ENCODE results near the gene DOP1A. TPM values are rescaled to one million over a fixed set of nuclear protein-coding genes. Genes with fewer than 3 reads are reported as not detected.

DOP1A gene
- total and polyA plus RNA-seq, 2 of the 13 experiments (the other 11 are each of a cell fraction or from before 2014, with no cell fraction given) = 5.2 to 16.7 TPM

DNA sequence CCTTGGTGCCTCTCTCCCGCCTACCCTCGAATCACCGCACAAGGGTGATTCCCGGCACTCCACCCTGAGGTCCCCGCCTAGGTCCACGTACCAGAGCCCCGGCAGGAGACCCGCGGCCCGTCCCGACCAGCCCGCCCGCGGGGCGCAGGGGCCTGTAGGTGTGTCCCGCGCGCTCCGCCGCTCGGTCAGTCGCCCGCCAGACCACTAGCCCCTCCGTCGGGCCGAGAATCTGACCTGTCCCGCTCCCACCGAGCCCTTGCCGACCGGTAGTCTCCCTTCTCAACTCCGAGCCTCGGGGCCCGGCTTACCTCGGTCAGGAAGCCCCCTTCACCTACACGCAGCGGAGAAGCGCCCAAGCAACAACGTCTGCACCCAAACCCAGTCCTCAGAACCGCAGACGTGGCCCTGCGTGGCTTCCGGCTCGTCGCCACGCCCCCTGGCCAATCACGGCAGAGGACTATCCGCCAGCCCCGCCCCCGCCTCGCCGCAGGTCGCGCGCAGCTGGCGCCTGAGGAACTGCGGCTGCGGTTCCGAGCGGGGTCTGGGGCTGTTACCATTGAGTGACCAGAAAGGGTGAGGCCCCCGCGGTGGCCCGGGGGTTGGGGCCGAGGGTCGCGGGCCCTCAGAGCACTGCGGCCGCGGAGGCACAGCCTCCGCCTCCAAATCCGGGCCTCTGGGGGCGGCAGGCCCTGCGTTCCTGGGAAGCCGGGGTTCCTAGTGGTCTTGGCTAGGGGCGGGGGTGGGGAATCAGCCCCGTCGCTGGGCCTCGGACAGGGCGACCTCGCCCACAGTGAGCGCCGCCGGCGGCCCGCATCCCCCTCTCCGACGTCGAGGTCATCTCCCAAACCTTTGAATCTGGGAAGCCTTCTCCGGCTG, 125.6 kb downstream of the DOP1A start, which contains the start of the genes PGM3 and RWDD2A (continued):
- peak; percentile 31 for TF ChIP-seq ZNF800 (CRISPR knock-in tag; IDR thresholded peaks at IDR 0.05)
- peak; percentile 78; the same call in 1 of the 2 replicates for TF ChIP-seq ZNF264 (CRISPR knock-in tag; IDR thresholded peaks at IDR 0.05)
- TF ChIP-seq, protein P1, sequence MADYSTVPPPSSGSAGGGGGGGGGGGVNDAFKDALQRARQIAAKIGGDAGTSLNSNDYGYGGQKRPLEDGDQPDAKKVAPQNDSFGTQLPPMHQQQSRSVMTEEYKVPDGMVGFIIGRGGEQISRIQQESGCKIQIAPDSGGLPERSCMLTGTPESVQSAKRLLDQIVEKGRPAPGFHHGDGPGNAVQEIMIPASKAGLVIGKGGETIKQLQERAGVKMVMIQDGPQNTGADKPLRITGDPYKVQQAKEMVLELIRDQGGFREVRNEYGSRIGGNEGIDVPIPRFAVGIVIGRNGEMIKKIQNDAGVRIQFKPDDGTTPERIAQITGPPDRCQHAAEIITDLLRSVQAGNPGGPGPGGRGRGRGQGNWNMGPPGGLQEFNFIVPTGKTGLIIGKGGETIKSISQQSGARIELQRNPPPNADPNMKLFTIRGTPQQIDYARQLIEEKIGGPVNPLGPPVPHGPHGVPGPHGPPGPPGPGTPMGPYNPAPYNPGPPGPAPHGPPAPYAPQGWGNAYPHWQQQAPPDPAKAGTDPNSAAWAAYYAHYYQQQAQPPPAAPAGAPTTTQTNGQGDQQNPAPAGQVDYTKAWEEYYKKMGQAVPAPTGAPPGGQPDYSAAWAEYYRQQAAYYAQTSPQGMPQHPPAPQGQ (CRISPR knock-in tag; IDR thresholded peaks at IDR 0.05; ENCODE audit: borderline replicate concordance) = no peak; the same call in 1 of the 2 replicates
- peak; percentile 95 for TF ChIP-seq ZFY (CRISPR knock-in tag; IDR thresholded peaks at IDR 0.05)
- TF ChIP-seq, protein P2, sequence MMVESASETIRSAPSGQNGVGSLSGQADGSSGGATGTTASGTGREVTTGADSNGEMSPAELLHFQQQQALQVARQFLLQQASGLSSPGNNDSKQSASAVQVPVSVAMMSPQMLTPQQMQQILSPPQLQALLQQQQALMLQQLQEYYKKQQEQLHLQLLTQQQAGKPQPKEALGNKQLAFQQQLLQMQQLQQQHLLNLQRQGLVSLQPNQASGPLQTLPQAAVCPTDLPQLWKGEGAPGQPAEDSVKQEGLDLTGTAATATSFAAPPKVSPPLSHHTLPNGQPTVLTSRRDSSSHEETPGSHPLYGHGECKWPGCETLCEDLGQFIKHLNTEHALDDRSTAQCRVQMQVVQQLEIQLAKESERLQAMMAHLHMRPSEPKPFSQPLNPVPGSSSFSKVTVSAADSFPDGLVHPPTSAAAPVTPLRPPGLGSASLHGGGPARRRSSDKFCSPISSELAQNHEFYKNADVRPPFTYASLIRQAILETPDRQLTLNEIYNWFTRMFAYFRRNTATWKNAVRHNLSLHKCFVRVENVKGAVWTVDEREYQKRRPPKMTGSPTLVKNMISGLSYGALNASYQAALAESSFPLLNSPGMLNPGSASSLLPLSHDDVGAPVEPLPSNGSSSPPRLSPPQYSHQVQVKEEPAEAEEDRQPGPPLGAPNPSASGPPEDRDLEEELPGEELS (CRISPR knock-in tag; IDR thresholded peaks at IDR 0.05) = peak; percentile 53
- no peak for TF ChIP-seq MIER2 (CRISPR knock-in tag; IDR thresholded peaks at IDR 0.05)
- peak; percentile 93 for TF ChIP-seq DMAP1 (CRISPR knock-in tag; IDR thresholded peaks at IDR 0.05)
- TF ChIP-seq, protein P3, sequence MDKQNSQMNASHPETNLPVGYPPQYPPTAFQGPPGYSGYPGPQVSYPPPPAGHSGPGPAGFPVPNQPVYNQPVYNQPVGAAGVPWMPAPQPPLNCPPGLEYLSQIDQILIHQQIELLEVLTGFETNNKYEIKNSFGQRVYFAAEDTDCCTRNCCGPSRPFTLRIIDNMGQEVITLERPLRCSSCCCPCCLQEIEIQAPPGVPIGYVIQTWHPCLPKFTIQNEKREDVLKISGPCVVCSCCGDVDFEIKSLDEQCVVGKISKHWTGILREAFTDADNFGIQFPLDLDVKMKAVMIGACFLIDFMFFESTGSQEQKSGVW (CRISPR knock-in tag; IDR thresholded peaks at IDR 0.05; ENCODE audit: borderline replicate concordance) = no peak
- no peak for TF ChIP-seq U2AF1 (optimal IDR thresholded peaks at IDR 0.05; ENCODE audit: low read depth, low read length)
- peak; percentile 78 for TF ChIP-seq ZGPAT (CRISPR knock-in tag; IDR thresholded peaks at IDR 0.05)
- peak; percentile 76; the same call in 1 of the 2 replicates for TF ChIP-seq ZNF232 (CRISPR knock-in tag; IDR thresholded peaks at IDR 0.05; ENCODE audit: borderline replicate concordance)
- peak; percentile 23; the same call in 1 of the 2 replicates for TF ChIP-seq ZNF670 (CRISPR knock-in tag; IDR thresholded peaks at IDR 0.05; ENCODE audit: borderline replicate concordance)
- TF ChIP-seq ZSCAN22 (CRISPR knock-in tag; IDR thresholded peaks at IDR 0.05) = no peak
- no peak for TF ChIP-seq LCORL (IDR thresholded peaks at IDR 0.05)
- peak; percentile 12; the same call in 1 of the 2 replicates for TF ChIP-seq LCORL (CRISPR knock-in tag; IDR thresholded peaks at IDR 0.05)
